Stimulated activated CD8-positive, alpha-beta memory T cell treated with anti-CD3 and anti-CD28 coated beads, Interleukin-2, amount 100 ng/mL, for 48 hours (primary cell): ENCODE data around the gene SHOC1.
"Not testable (repeated sequence)": the region's sequence is repeated elsewhere in the genome, so short reads cannot be mapped to it uniquely, and the experiment has no call there.

Source experiments
- DNase-seq, 2 donors: peaks; one replicate each; pipeline ENCODE4 v3.0.0-alpha.2; 2020; ENCODE audit warnings: low read depth in 2 of 2

Gene SHOC1

GRCh38 chr9:111805262-111805661 lies 10.5 kb upstream of the SHOC1 start:
- DNase-seq, result no peak

- no peak for DNase-seq
These were observed 9.9 kb upstream of the SHOC1 start for GRCh38 chr9:111804636-111805035.

GRCh38 chr9:111803924-111804323 lies 9.2 kb upstream of the SHOC1 start:
- DNase-seq, result no peak

GRCh38 chr9:111799915-111800526 lies 5.3 kb upstream of the SHOC1 start:
- DNase-seq, result no peak

- DNase-seq, result no peak
These were observed 4.8 kb upstream of the SHOC1 start for GRCh38 chr9:111799506-111799905.

GRCh38 chr9:111798786-111799185 lies 4.0 kb upstream of the SHOC1 start:
- DNase-seq, result no peak

- DNase-seq, result no peak
These were observed 761 bp upstream of the SHOC1 start for GRCh38 chr9:111795557-111795839.

GRCh38 chr9:111791821-111792220 lies 2.9 kb downstream of the SHOC1 start:
- not testable (repeated sequence) for DNase-seq

GRCh38 chr9:111789881-111790280 lies 4.9 kb downstream of the SHOC1 start:
- no peak for DNase-seq

GRCh38 chr9:111783857-111784256 lies 10.9 kb downstream of the SHOC1 start:
- no peak for DNase-seq

- no peak for DNase-seq
These were observed 11.3 kb downstream of the SHOC1 start for GRCh38 chr9:111783424-111783823.

GRCh38 chr9:111766066-111766465 lies 28.7 kb downstream of the SHOC1 start:
- no peak for DNase-seq

GRCh38 chr9:111762556-111762955 lies 32.2 kb downstream of the SHOC1 start:
- DNase-seq, result no peak

- DNase-seq, result no peak
These were observed 34.7 kb downstream of the SHOC1 start for GRCh38 chr9:111759762-111760639.

- DNase-seq, result no peak
These were observed 39.9 kb downstream of the SHOC1 start for GRCh38 chr9:111754800-111755199.

GRCh38 chr9:111752455-111752854 lies 42.3 kb downstream of the SHOC1 start:
- DNase-seq, result no peak
